GM23248 (cell line): Measurements from ENCODE around the gene PRKCB. TPM values are rescaled to one million over a fixed set of nuclear protein-coding genes. Genes with fewer than 3 reads are reported as not detected.

Source experiments
- DNase-seq: peaks from one replicate; pipeline ENCODE4 v3.0.0-alpha.2; 2015
- H2AFZ ChIP-seq: fragments of 200-600 bp; sonication (generic); 2 replicates; pipeline ENCODE4 v1.6.1; 2016; ENCODE audit warnings: antibody characterized with exemption
- H3F3A ChIP-seq: fragments of 200-600 bp; sonication (generic); 2 replicates; pipeline ENCODE4 v1.6.1; 2016; ENCODE audit warnings: mild to moderate bottlenecking, antibody characterized with exemption, mixed run types; ENCODE audit not compliant: insufficient read depth
- H3K27ac ChIP-seq: fragments of 200-600 bp; sonication (generic); 2 replicates; pipeline ENCODE4 v1.5.1; 2016; ENCODE audit warnings: mild to moderate bottlenecking
- H3K27me3 ChIP-seq: fragments of 200-600 bp; sonication (generic); replicated peaks from 2 replicates; pipeline ENCODE4 v1.6.1; 2016; ENCODE audit warnings: mild to moderate bottlenecking; ENCODE audit not compliant: insufficient read depth
- H3K36me3 ChIP-seq: fragments of 200-600 bp; sonication (generic); 2 replicates; pipeline ENCODE4 v1.6.1; 2016; ENCODE audit warnings: low read depth, mild to moderate bottlenecking
- H3K4me1 ChIP-seq: fragments of 200-600 bp; sonication (generic); 2 replicates; pipeline ENCODE4 v1.6.1; 2016; ENCODE audit warnings: mild to moderate bottlenecking; ENCODE audit not compliant: insufficient read depth
- H3K4me2 ChIP-seq: fragments of 200-600 bp; sonication (generic); one replicate; pipeline ENCODE4 v1.6.1; 2016; ENCODE audit warnings: mild to moderate bottlenecking; ENCODE audit not compliant: unreplicated experiment
- H3K4me3 ChIP-seq: fragments of 200-600 bp; sonication (generic); 2 replicates; pipeline ENCODE4 v1.5.1; 2016; ENCODE audit warnings: mild to moderate bottlenecking
- H3K79me2 ChIP-seq: fragments of 200-600 bp; sonication (generic); 2 replicates; pipeline ENCODE4 v1.6.1; 2016; ENCODE audit warnings: mild to moderate bottlenecking; ENCODE audit not compliant: insufficient read depth
- H3K9ac ChIP-seq: fragments of 200-600 bp; sonication (generic); 2 replicates; pipeline ENCODE4 v1.6.1; 2016; ENCODE audit warnings: mild to moderate bottlenecking
- H3K9me2 ChIP-seq: fragments of 200-600 bp; sonication (generic); 2 replicates; pipeline ENCODE4 v1.6.1; 2016; ENCODE audit warnings: mixed run types, mild to moderate bottlenecking, moderate library complexity; ENCODE audit not compliant: insufficient read depth
- H3K9me3 ChIP-seq: fragments of 200-600 bp; sonication (generic); one replicate; pipeline ENCODE4 v1.6.1; 2017; ENCODE audit warnings: low read depth
- H4K20me1 ChIP-seq: fragments of 200-600 bp; sonication (generic); 2 replicates; pipeline ENCODE4 v1.6.0; 2016; ENCODE audit not compliant: insufficient read depth
- EZH2 ChIP-seq: fragments of 200-600 bp; sonication (generic); IDR thresholded peaks from 2 replicates; pipeline ENCODE4 v1.6.1; 2018; ENCODE audit warnings: antibody characterized with exemption, mild to moderate bottlenecking; ENCODE audit not compliant: insufficient read depth, poor library complexity, severe bottlenecking
- EZH2phosphoT487 ChIP-seq: fragments of 200-600 bp; sonication (generic); IDR thresholded peaks from 2 replicates; pipeline ENCODE4 v1.6.1; 2018; ENCODE audit warnings: antibody characterized with exemption, moderate library complexity, mild to moderate bottlenecking, low read depth; ENCODE audit not compliant: insufficient read depth
- WGBS, 2 experiments: methylation state at CpG; one replicate each; pipeline ENCODE4 v1.1.6; 2015 to 2017; ENCODE audit warnings: low lambda C conversion rate in 2 of 2, low coverage in 1 of 2; ENCODE audit errors: missing lambda C conversion rate in 2 of 2; 5-methylcytosine and 5-hydroxymethylcytosine counted together
- in situ Hi-C: fragments of 300-500 bp; cut with MboI; formaldehyde crosslinking; loops from 2 replicates; pipeline ENCODE4 v1.15.0; 2020
- polyA plus RNA-seq: library from polyadenylated mRNA; unstranded; fragments of >200 nt; fragmentation: Nextera tagmentation; extraction: Ambion mirVana; gene quantifications from 2 replicates; pipeline ENCODE4 v1.2.1, GENCODE V29; 2016
- total RNA-seq: library from RNA; depleted of rRNA; stranded (reverse); fragments of >200 nt; shearing (Covaris generic); gene quantifications from 2 replicates; pipeline ENCODE4 v1.2.3, GENCODE V29; 2014

PRKCB gene
- total and polyA plus RNA-seq, 2 experiments from 2014 or later, result not detected

GRCh38 chr16:24156777-24157176, 321.0 kb downstream of the PRKCB start:
- Histone ChIP-seq H3K4me3 (no peak overlapping the region), H3F3A (no peaks in the 10 kb centered on the region), H3K79me2 (no peaks in the 10 kb centered on the region), H3K36me3 (no peaks in the 10 kb centered on the region), H3K4me1 (no peaks in the 10 kb centered on the region), H3K4me2 (no peak overlapping the region), H3K9me3 (no peaks in the 10 kb centered on the region), H3K9me2 (no peaks in the 10 kb centered on the region), H4K20me1 (no peaks in the 10 kb centered on the region), H3K9ac (no peak overlapping the region), H2AFZ (no peak overlapping the region), H3K27ac (no peak overlapping the region), H3K27me3 (no peaks in the 10 kb centered on the region)
- DNase-seq, result peak; percentile 3
- TF ChIP-seq EZH2 (no peak), EZH2phosphoT487 (no peak)
- 13 to 24% methylated on average over 1 of the region's 1 CpG for WGBS, 2 experiments
- in situ Hi-C loops, result no loop called here

GRCh38 chr16:24163935-24164334, 328.2 kb downstream of the PRKCB start:
- H3K36me3 ChIP-seq, result no peaks in the 10 kb centered on the region
- H3K4me2 ChIP-seq, result no peak overlapping the region

GRCh38 chr16:24164416-24164815, 328.6 kb downstream of the PRKCB start:
- no peak overlapping the region for H2AFZ ChIP-seq
- no peak overlapping the region for H3K9ac ChIP-seq
- no peaks in the 10 kb centered on the region for H3K79me2 ChIP-seq
- H3K4me3 ChIP-seq, result no peak overlapping the region
- H3K4me1 ChIP-seq, result no peaks in the 10 kb centered on the region
- no peak overlapping the region for H3K4me2 ChIP-seq
- DNase-seq, result no peak
- 25 to 29% methylated on average over 8 of the region's 8 CpGs for WGBS, 2 experiments
- in situ Hi-C loops, result no loop called here
- TF ChIP-seq EZH2, result no peak
- TF ChIP-seq EZH2phosphoT487, result no peak
- H3K9me3 ChIP-seq, result no peaks in the 10 kb centered on the region
- H3K27me3 ChIP-seq, result no peaks in the 10 kb centered on the region
- H3F3A ChIP-seq, result no peaks in the 10 kb centered on the region
- H3K36me3 ChIP-seq, result no peaks in the 10 kb centered on the region
- no peaks in the 10 kb centered on the region for H4K20me1 ChIP-seq
- no peaks in the 10 kb centered on the region for H3K9me2 ChIP-seq
- H3K27ac ChIP-seq, result no peak overlapping the region

More at GRCh38 chr16:24163935-24164334, 328.2 kb downstream of the PRKCB start:
- H2AFZ ChIP-seq, result no peak overlapping the region
- H3K9ac ChIP-seq, result no peak overlapping the region
- no peaks in the 10 kb centered on the region for H3K27me3 ChIP-seq
- H3K4me1 ChIP-seq, result no peaks in the 10 kb centered on the region
- no peaks in the 10 kb centered on the region for H4K20me1 ChIP-seq
- no peak overlapping the region for H3K27ac ChIP-seq
- no peaks in the 10 kb centered on the region for H3K79me2 ChIP-seq
- no peaks in the 10 kb centered on the region for H3K9me2 ChIP-seq
- TF ChIP-seq EZH2 (no peak), EZH2phosphoT487 (no peak)
- in situ Hi-C loops, result no loop called here
- WGBS, 2 experiments, result 0 to 2% methylated on average over 3 of the region's 3 CpGs
- no peaks in the 10 kb centered on the region for H3K9me3 ChIP-seq
- no peaks in the 10 kb centered on the region for H3F3A ChIP-seq
- H3K4me3 ChIP-seq, result no peak overlapping the region
- DNase-seq, result no peak

- Histone ChIP-seq H3K27ac (no peak overlapping the region), H3K4me2 (no peak overlapping the region), H3K27me3 (no peaks in the 10 kb centered on the region), H3K9ac (no peak overlapping the region), H3F3A (no peaks in the 10 kb centered on the region), H3K79me2 (no peaks in the 10 kb centered on the region), H3K36me3 (no peaks in the 10 kb centered on the region), H3K4me1 (no peaks in the 10 kb centered on the region), H4K20me1 (no peaks in the 10 kb centered on the region), H3K4me3 (no peak overlapping the region), H3K9me3 (no peaks in the 10 kb centered on the region), H2AFZ (no peak overlapping the region), H3K9me2 (no peaks in the 10 kb centered on the region)
- no peak for DNase-seq
- 33 to 34% methylated on average over 3 of the region's 3 CpGs for WGBS, 2 experiments
- TF ChIP-seq EZH2phosphoT487, result no peak
- no peak for TF ChIP-seq EZH2
- in situ Hi-C loops, result no loop called here
Observed at GRCh38 chr16:24165273-24165672, 329.5 kb downstream of the PRKCB start.
